ENCODE measurements around the gene RALA. TPM values are rescaled to one million over a fixed set of nuclear protein-coding genes. Genes with fewer than 3 reads are reported as not detected.

The RALA gene
- total and polyA plus RNA-seq, 10 of the 15 experiments (the other 5 are each of a cell fraction or from before 2014, with no cell fraction given), result 7.5 to 53.3 (median 23.1) TPM

- no peak for TF ChIP-seq USF2 (IDR thresholded peaks at IDR 0.05; ENCODE audit: borderline replicate concordance, low read depth, low read length)
- TF ChIP-seq SUPT20H (IDR thresholded peaks at IDR 0.05; ENCODE audit: borderline replicate concordance, control insufficient read depth, low read depth, low read length), result no peak
- TF ChIP-seq FOS (IDR thresholded peaks at IDR 0.05; ENCODE audit: borderline replicate concordance, extremely low read depth, insufficient read length), result no peak
- TF ChIP-seq IRF5 (IDR thresholded peaks at IDR 0.05; ENCODE audit: borderline replicate concordance), result no peak
- TF ChIP-seq CBX3 (IDR thresholded peaks at IDR 0.05; ENCODE audit: borderline replicate concordance, low read depth), result no peak
- TF ChIP-seq STAT1 (conservative IDR thresholded peaks at IDR 0.05), result no peak
- peak; percentile 48 for TF ChIP-seq ZNF217 (IDR thresholded peaks at IDR 0.05)
- TF ChIP-seq LARP7 (IDR thresholded peaks at IDR 0.05), result no peak
- 0 out of 2 replicates have a peak, but pooled peaks have one; percentile 32 for TF ChIP-seq TCF7 (IDR thresholded peaks at IDR 0.05; ENCODE audit: borderline replicate concordance)
- TF ChIP-seq CHD1 (IDR thresholded peaks at IDR 0.05; ENCODE audit: low read depth, low read length), result no peak
- peak; percentile 82 for TF ChIP-seq FOXM1 (IDR thresholded peaks at IDR 0.05; ENCODE audit: low read depth, low read length)
- peak; percentile 42; the same call in 1 of the 2 replicates for TF ChIP-seq PAX5 (IDR thresholded peaks at IDR 0.05; ENCODE audit: borderline replicate concordance, low read depth, low read length)
- peak; percentile 99 for TF ChIP-seq IKZF1 (conservative IDR thresholded peaks at IDR 0.05)
- TF ChIP-seq SPI1 (IDR thresholded peaks at IDR 0.05; ENCODE audit: borderline replicate concordance, insufficient read depth, low read depth, low read length), result no peak
- no peak for TF ChIP-seq SMAD5 (IDR thresholded peaks at IDR 0.05; ENCODE audit: low read depth)
- TF ChIP-seq KAT2A (conservative IDR thresholded peaks at IDR 0.05; ENCODE audit: control insufficient read depth, low read depth, low read length), result no peak
- peak; percentile 96 for TF ChIP-seq NFIC (IDR thresholded peaks at IDR 0.05; ENCODE audit: low read depth, low read length)
- TF ChIP-seq HDAC2 (IDR thresholded peaks at IDR 0.05), result no peak
- no peak for TF ChIP-seq KLF5 (IDR thresholded peaks at IDR 0.05; ENCODE audit: partially characterized antibody)
- no peak for TF ChIP-seq ZNF24 (IDR thresholded peaks at IDR 0.05)
- no peak for TF ChIP-seq SUZ12 (IDR thresholded peaks at IDR 0.05; ENCODE audit: unreplicated experiment)
- no peak for TF ChIP-seq SMC3 (IDR thresholded peaks at IDR 0.05; ENCODE audit: borderline replicate concordance, low read length)
- peak; percentile 62; the same call in 1 of the 2 replicates for TF ChIP-seq ZBED1 (IDR thresholded peaks at IDR 0.05; ENCODE audit: borderline replicate concordance)
- TF ChIP-seq CREM (IDR thresholded peaks at IDR 0.05; ENCODE audit: low read depth), result peak; percentile 79
- no peak for TF ChIP-seq TAF1 (IDR thresholded peaks at IDR 0.05; ENCODE audit: borderline replicate concordance, low read depth, low read length)
- no peak for TF ChIP-seq ZNF687 (IDR thresholded peaks at IDR 0.05)
- TF ChIP-seq SIN3A (IDR thresholded peaks at IDR 0.05; ENCODE audit: low read depth, low read length), result no peak
Observed at GRCh38 chr7:39589323-39590111, 33.9 kb upstream of the RALA start (continued).
